HG03196 (cell line): ENCODE data around the gene RETREG1.

Experiments used
- ATAC-seq: cut with Tn5 transposase; IDR thresholded peaks from one replicate; pipeline ENCODE4 v1.9.1; 2021; ENCODE audit not compliant: unreplicated experiment

RETREG1 gene

GRCh38 chr5:16531063-16531648, 85.6 kb downstream of the RETREG1 start:
- ATAC-seq, result no peak

GRCh38 chr5:16529306-16529705, 87.5 kb downstream of the RETREG1 start:
- no peak for ATAC-seq

GRCh38 chr5:16528382-16529110, 88.3 kb downstream of the RETREG1 start:
- ATAC-seq, result no peak

- ATAC-seq, result no peak
These were observed 91.1 kb downstream of the RETREG1 start for GRCh38 chr5:16525651-16526050.

- no peak for ATAC-seq
These were observed 92.5 kb downstream of the RETREG1 start for GRCh38 chr5:16524286-16524685.

- no peak for ATAC-seq
These were observed 95.0 kb downstream of the RETREG1 start for GRCh38 chr5:16521521-16522483.

GRCh38 chr5:16520841-16521240, 96.0 kb downstream of the RETREG1 start:
- no peak for ATAC-seq

GRCh38 chr5:16519435-16519834, 97.4 kb downstream of the RETREG1 start:
- no peak for ATAC-seq

GRCh38 chr5:16518606-16519005, 98.2 kb downstream of the RETREG1 start:
- ATAC-seq, result no peak

GRCh38 chr5:16515532-16515931, 101.3 kb downstream of the RETREG1 start:
- no peak for ATAC-seq

GRCh38 chr5:16510098-16510497, 106.7 kb downstream of the RETREG1 start:
- ATAC-seq, result no peak

- no peak for ATAC-seq
These were observed 107.9 kb downstream of the RETREG1 start for GRCh38 chr5:16508730-16509531.

- ATAC-seq, result no peak
These were observed 109.1 kb downstream of the RETREG1 start for GRCh38 chr5:16507716-16508115.

- no peak for ATAC-seq
These were observed 110.9 kb downstream of the RETREG1 start for GRCh38 chr5:16505904-16506303.

- no peak for ATAC-seq
These were observed 111.5 kb downstream of the RETREG1 start for GRCh38 chr5:16505140-16505891.

GRCh38 chr5:16504571-16504970, 112.2 kb downstream of the RETREG1 start:
- ATAC-seq, result no peak

GRCh38 chr5:16502866-16503265, 113.9 kb downstream of the RETREG1 start:
- no peak for ATAC-seq

- ATAC-seq, result no peak
These were observed 116.8 kb downstream of the RETREG1 start for GRCh38 chr5:16500024-16500423.

- no peak for ATAC-seq
These were observed 119.3 kb downstream of the RETREG1 start for GRCh38 chr5:16497546-16497945.

GRCh38 chr5:16493261-16493660, 123.5 kb downstream of the RETREG1 start:
- ATAC-seq, result no peak
